Measurements from ENCODE around the gene DAPK1. TPM values are rescaled to one million over a fixed set of nuclear protein-coding genes. Genes with fewer than 3 reads are reported as not detected.

The DAPK1 gene
- total and polyA plus RNA-seq, 10 of the 15 experiments (the other 5 are each of a cell fraction or from before 2014, with no cell fraction given), result 8.2 to 94.7 (median 51.6) TPM

DNA sequence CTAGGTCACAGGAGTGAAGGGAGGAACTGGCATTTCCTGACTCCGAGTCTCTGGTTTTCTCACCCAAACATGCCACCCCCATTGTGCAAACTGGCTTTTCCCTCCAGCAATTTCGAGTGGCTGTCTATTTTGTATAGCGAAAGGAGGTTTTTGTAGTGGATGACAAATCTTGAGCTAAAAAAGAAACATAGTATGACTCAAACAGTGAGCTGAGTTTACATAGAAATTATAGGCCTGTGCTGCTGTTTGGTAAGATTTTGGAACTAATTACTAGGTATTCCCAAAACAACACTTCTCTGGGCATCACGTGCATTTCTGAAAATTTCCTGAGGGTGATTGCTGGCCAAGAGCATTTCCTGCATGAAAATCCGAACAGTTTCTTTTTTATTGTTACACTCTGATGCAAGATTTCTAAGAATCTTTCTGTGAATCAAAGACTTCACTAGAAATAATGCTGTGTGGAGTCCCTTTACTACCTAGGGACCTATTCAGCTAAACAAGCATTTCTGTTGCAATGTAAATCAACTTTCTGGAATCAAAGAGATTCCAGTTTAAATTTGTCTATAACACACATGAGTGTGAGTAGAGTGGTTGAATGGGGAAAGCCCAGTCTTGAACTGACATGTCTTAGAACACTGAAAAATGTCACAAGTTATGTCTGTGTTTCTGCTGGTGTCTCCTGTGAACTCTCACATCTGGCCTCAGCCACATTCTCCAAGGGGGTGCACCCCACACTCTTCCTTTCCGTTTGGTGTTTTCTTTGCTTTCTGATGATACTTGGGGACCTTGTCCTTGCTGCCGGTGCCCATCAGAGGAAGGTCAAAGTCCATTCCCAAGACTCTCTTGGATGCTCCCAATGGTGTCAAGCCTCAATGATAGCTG, 33.3 kb upstream of the DAPK1 start (continued):
- TF ChIP-seq TCF3 (IDR thresholded peaks at IDR 0.05; ENCODE audit: borderline replicate concordance, insufficient read depth, low read depth, low read length), result no peak
- peak; percentile 84 to 85 for TF ChIP-seq IKZF2 (IDR thresholded peaks at IDR 0.05)
- no peak for TF ChIP-seq HDAC2 (IDR thresholded peaks at IDR 0.05)
- no peak for TF ChIP-seq FOS (IDR thresholded peaks at IDR 0.05; ENCODE audit: borderline replicate concordance, extremely low read depth, insufficient read length)
- peak; percentile 78; the same call in 1 of the 2 replicates for TF ChIP-seq MTA2 (IDR thresholded peaks at IDR 0.05; ENCODE audit: low read depth)
- TF ChIP-seq SP1 (IDR thresholded peaks at IDR 0.05; ENCODE audit: low read depth, low read length), result no peak
- 0 out of 2 replicates have a peak, but pooled peaks have one; percentile 29 for TF ChIP-seq ESRRA (IDR thresholded peaks at IDR 0.05; ENCODE audit: low read length)
- no peak; a peak in 1 of 3 replicates for TF ChIP-seq EGR1 (IDR thresholded peaks at IDR 0.05; ENCODE audit: borderline replicate concordance in 1 of 2, low read depth in 2 of 2, low read length in 2 of 2)
- TF ChIP-seq STAT3 (IDR thresholded peaks at IDR 0.05; ENCODE audit: low read depth, low read length), result no peak

DNA sequence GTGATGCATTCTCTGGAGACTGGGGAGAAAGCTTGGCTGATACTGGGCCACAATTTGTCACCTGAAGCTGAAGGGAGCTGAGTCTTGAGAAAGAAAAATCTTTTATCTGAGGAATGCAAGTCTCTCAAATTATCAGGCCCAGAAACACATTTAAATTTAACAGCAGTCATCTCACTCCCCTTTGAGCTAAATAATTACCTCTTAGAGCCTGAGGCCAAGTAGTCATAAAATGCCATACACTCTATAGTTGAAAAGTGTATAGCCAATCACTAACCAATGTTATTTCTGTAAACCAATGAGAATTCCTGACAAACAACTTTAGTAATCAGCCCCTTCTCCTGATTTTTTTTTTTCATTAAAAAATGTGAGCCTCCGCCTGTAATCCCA, 32.7 kb upstream of the DAPK1 start:
- WGBS (ENCODE audit: insufficient coverage, insufficient replicate concordance, low lambda C conversion rate, missing lambda C conversion rate), result 83% methylated on average over 1 of the region's 1 CpG
- DNase-seq (ENCODE audit: low read depth, low spot score) (no peak), ATAC-seq (peak; percentile 11), FAIRE-seq (no peak)
- H3K27ac ChIP-seq (ENCODE audit: control insufficient read depth, insufficient read depth), result peak overlapping the region; percentile 90
- intact Hi-C loops (cut with micrococcal nuclease; ENCODE audit: unreplicated experiment) (loop anchor here (1.0 to 2.0 kb wide), 3 partner anchors 32 to 98 kb away; partner anchors contain the start of gene DAPK1), in situ Hi-C loops (cut with MboI) (no loop called here)
- CTCF ChIA-PET, result interaction anchor here (0.6 to 1.9 kb wide), 6 partner anchors 10 to 35 kb away, joined by 3 to 7 read pairs (median 4); partner anchors contain the start of gene DAPK1
- H3K9ac ChIP-seq (ENCODE audit: control insufficient read depth, insufficient read depth, low read length), result peak overlapping the region; percentile 33; the same call in 1 of the 2 replicates
- no peaks in the 10 kb centered on the region for H3K9me3 ChIP-seq (replicated peaks; ENCODE audit: control insufficient read depth, insufficient read depth, low read length)
- H4K20me1 ChIP-seq (ENCODE audit: control insufficient read depth, insufficient read depth), result no peaks in the 10 kb centered on the region
- SMC1A ChIA-PET (ENCODE audit: uncharacterized antibody, unreplicated experiment), result interaction anchor here (0.9 to 5.9 kb wide), 14 partner anchors 9 to 127 kb away, joined by 3 to 54 read pairs (median 6); partner anchors contain the start of gene DAPK1
- POLR2A ChIA-PET, result interaction anchor here (0.7 to 3.9 kb wide), 6 partner anchors 14 to 104 kb away, joined by 3 to 32 read pairs (median 6); partner anchors contain the start of gene DAPK1
- H2AFZ ChIP-seq (ENCODE audit: control insufficient read depth, low read depth, low read length), result peak overlapping the region; percentile 46
- no peak overlapping the region for H3K4me3 ChIP-seq
- H3K4me2 ChIP-seq (ENCODE audit: control insufficient read depth, insufficient read depth), result peak overlapping the region; percentile 72
- no TSS peak for BruUV-seq (replicated peaks)
- H3K27me3 ChIP-seq (replicated peaks in 1 of 2; ENCODE audit: control insufficient read depth in 2 of 2, insufficient read depth in 2 of 2, low read length in 1 of 2), result no peaks in the 10 kb centered on the region
- H3K36me3 ChIP-seq (ENCODE audit: control insufficient read depth in 2 of 2, insufficient read depth in 2 of 2, low read length in 1 of 2), result no peaks in the 10 kb centered on the region; a peak in 1 of 4 replicates
- RAD21 ChIA-PET (ENCODE audit: unreplicated experiment), result interaction anchor here (0.7 to 4.1 kb wide), 7 partner anchors 14 to 94 kb away, joined by 3 to 59 read pairs (median 12); partner anchors contain the start of gene DAPK1
- H3K79me2 ChIP-seq (ENCODE audit: control insufficient read depth, insufficient read depth, low read length), result no peaks in the 10 kb centered on the region
- peaks cover 14% of the 10 kb centered on the region for H3K4me1 ChIP-seq (ENCODE audit: control insufficient read depth, insufficient read depth, low read length)
- TF ChIP-seq, protein P1, sequence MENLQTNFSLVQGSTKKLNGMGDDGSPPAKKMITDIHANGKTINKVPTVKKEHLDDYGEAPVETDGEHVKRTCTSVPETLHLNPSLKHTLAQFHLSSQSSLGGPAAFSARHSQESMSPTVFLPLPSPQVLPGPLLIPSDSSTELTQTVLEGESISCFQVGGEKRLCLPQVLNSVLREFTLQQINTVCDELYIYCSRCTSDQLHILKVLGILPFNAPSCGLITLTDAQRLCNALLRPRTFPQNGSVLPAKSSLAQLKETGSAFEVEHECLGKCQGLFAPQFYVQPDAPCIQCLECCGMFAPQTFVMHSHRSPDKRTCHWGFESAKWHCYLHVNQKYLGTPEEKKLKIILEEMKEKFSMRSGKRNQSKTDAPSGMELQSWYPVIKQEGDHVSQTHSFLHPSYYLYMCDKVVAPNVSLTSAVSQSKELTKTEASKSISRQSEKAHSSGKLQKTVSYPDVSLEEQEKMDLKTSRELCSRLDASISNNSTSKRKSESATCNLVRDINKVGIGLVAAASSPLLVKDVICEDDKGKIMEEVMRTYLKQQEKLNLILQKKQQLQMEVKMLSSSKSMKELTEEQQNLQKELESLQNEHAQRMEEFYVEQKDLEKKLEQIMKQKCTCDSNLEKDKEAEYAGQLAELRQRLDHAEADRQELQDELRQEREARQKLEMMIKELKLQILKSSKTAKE (IDR thresholded peaks at IDR 0.05; ENCODE audit: low read depth, poor library complexity, severe bottlenecking), result no peak
- TF ChIP-seq RELA (IDR thresholded peaks at IDR 0.05; ENCODE audit: borderline replicate concordance, partially characterized antibody), result no peak
- TF ChIP-seq, protein P2, sequence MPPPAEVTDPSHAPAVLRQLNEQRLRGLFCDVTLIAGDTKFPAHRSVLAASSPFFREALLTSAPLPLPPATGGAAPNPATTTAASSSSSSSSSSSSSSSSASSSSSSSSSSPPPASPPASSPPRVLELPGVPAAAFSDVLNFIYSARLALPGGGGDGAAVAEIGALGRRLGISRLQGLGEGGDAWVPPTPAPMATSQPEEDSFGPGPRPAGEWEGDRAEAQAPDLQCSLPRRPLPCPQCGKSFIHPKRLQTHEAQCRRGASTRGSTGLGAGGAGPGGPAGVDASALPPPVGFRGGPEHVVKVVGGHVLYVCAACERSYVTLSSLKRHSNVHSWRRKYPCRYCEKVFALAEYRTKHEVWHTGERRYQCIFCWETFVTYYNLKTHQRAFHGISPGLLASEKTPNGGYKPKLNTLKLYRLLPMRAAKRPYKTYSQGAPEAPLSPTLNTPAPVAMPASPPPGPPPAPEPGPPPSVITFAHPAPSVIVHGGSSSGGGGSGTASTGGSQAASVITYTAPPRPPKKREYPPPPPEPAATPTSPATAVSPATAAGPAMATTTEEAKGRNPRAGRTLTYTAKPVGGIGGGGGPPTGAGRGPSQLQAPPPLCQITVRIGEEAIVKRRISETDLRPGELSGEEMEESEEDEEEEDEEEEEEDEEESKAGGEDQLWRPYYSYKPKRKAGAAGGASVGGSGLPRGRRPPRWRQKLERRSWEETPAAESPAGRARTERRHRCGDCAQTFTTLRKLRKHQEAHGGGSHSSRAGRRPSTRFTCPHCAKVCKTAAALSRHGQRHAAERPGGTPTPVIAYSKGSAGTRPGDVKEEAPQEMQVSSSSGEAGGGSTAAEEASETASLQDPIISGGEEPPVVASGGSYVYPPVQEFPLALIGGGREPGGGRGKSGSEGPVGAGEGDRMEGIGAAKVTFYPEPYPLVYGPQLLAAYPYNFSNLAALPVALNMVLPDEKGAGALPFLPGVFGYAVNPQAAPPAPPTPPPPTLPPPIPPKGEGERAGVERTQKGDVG (CRISPR knock-in tag; IDR thresholded peaks at IDR 0.05), result no peak
- TF ChIP-seq SUZ12 (IDR thresholded peaks at IDR 0.05; ENCODE audit: unreplicated experiment), result no peak
- TF ChIP-seq, protein P3, sequence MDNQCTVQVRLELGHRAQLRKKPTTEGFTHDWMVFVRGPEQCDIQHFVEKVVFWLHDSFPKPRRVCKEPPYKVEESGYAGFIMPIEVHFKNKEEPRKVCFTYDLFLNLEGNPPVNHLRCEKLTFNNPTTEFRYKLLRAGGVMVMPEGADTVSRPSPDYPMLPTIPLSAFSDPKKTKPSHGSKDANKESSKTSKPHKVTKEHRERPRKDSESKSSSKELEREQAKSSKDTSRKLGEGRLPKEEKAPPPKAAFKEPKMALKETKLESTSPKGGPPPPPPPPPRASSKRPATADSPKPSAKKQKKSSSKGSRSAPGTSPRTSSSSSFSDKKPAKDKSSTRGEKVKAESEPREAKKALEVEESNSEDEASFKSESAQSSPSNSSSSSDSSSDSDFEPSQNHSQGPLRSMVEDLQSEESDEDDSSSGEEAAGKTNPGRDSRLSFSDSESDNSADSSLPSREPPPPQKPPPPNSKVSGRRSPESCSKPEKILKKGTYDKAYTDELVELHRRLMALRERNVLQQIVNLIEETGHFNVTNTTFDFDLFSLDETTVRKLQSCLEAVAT (IDR thresholded peaks at IDR 0.05), result peak; percentile 51; the same call in 1 of the 2 replicates
